NCI-H1930 (cell line): ENCODE measurements around the gene APBB1IP.
"Not testable (repeated sequence)": the region's sequence is repeated elsewhere in the genome, so short reads cannot be mapped to it uniquely, and the experiment has no call there.

ENCODE experiments used
- DNase-seq, 2 experiments: peaks; one replicate each; lab custom pipeline; 2025; lab: John Stamatoyannopoulos, UW

The APBB1IP gene

DNA sequence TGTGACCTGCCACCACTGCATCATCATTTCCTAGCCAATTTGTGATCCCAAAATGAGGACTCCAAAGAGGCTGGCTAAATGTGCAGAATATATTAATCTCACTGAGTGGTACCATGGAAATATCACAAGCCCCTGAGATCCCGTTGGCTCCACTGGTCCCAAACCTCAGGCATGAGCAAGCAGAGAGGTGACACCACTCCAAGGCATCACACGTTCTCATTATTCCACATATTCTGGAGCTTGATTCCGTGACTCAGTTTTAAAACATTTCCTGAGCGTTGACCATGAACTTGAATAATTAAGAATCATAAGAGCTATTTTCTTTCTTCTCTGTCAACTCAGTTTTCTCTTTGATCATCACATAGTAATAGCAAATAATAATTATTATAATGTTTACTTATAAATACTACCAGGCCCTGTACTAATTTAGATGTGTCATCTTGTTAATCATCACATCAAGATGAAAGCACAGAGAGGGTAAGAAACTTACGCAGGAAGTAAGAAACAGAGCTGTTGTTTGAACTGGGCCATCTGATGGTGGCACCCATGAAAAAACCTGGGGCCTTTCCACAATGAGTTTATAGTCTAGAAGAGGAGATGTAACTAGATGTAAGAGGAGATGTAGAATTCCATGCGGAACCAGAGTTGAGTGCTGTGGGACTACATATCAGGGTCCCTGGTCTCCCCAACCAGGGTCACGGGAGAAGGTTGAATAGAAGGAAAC lies 3.5 kb downstream of the APBB1IP start:
- DNase-seq = no peak

DNA sequence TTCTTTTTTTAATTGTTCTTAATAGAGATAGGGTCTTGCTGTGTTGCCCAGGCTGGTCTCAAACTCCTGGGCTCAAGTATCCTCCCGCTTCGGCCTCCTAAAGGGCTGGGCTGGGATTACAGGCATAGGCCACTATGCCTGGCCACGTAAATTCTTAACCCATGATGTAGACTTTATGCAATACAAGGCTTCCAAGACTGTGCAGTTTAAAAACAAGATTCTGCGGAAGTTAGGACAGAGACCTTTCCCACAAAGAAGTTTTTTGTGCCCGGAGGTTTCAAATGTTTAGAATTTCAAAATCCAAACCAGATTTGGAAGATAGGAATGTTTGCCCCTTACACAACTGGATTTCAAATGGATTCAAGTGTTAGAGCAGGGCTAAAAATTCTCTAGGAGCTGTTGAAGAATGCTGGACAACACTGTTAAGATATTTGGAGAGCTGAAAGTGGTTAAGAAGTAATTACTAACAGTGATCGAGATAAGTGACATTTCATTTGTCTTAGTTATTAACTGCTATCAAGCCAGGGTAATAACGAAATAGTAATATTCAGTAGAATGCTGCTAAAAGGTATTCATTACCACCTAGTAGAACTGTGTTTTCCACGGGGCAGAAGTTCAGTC lies 7.4 kb downstream of the APBB1IP start:
- DNase-seq = no peak

DNA sequence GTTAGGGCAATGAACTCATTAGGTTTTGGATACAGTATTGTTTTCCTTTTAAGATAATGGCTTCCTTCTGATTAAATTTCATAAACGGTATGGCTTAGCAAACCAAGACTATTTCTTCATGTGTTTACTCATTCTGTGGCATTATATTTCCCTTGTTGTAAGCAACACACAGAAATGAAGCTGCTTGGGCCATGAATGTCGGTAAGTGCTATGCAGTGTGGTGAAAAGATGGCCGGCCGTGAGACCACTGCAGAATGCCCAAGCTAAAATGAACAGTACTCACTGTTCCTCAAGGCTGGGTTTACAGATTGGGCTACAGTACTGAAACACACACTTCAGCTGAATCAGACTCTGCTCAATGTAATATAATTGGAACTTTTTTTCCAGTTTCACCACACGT lies 8.1 kb downstream of the APBB1IP start:
- no peak for DNase-seq

DNA sequence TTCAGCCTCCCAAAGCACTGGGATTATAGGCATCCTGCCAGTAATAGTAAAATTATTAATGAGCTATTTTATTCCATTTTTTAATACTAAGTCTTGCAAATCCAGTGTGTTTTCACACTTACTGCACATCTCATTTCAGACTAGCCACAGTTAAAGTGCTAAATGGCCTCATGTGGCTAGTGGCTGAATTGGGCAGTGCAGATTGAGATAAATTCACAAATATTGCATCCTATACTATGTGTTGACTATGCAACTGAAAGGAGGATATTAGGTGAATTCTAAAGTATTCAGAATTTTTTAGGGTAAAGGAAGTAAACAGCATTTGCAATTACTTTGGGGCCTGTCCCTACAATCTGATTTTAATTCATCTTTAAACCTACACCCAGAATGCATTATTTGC lies 10.2 kb downstream of the APBB1IP start:
- no peak for DNase-seq

DNA sequence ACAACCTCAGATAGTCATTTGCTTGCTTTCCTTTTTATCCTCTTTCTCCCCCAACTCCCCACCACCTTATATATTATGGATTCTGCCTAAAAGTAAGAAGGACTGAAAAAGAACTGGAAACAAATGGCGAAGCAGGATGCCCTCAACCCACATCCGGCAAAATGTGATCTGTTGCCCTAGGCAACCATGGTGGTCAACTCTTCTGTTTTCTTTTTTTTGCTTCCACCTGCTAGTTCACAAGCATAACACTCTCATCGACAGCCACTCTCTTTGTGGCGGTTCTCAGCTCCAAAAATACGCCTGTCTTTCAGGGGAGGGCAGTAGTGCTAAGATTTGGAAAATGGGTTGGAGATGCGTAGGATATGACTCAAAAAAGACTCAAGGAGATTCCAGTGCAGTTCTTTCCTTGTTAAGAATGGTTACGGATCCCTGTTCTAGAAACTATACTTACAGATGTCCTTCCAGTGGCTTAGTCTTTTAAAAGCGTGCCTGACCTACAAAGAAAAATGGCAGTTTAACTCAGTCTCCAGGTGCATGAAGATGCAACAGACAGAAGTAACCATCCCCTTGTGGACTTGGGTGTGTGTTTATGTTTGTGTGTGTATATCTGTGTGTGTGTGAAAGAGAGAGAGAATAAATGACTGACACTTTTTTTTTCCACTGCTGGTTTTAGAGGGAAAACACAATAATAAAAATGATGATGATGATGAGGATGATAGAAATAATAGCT lies 10.7 kb downstream of the APBB1IP start:
- DNase-seq = no peak

DNA sequence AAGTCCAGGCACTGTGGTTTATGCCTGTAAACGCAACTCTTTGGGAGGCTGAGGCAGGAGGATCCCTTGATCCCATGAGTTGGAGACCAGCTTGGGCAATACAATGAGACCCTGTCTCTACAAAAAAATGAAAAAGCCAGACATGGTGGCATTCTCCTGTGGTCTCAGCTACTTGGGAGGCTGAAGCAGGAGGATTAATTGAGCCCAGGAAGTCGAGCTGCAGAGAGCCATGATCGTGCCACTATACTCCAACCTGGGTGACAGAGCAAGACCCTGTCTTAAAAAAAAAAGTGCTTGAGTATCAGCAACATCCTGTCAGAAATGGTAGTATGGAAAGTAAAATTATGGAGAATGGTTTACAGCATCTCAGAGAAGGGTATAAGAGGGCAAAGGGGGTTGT lies 11.6 kb downstream of the APBB1IP start:
- no peak for DNase-seq

DNA sequence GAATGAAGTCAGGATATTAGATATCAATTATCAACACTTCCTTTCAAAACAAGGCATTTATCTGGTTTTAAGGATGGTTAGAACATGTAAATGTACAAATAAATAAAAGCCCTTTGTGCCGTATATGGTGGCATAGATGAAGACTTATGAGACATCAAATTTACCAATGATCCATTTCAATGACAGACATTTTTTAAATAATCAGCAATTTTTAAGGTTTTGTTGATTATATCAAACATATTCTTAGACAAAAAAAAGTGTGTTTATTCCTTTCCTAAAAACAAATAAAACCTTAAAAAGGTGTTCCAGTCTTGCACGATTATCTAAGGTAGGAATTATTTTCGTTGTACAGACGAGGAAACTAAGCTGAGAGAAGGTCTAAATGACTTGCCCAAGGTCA lies 13.8 kb downstream of the APBB1IP start:
- no peak for DNase-seq

DNA sequence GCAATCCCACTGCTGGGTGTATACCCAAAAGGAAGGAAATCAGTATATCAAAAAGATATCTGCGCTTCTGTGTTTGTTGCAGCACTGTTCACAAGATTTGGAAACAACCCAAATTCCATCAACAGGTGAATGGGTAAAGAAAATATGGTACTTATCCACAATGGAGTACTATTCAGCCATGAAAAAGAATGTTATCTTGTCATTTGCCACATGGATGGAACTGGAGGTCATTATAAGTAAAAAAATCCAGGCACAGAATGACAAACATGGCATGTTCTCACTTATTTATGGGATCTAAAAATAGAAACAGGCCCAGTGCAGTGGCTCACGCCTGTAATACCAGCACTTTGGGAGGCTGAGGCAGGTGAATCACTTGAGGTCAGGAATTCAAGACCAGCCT lies 15.7 kb downstream of the APBB1IP start:
- no peak for DNase-seq

DNA sequence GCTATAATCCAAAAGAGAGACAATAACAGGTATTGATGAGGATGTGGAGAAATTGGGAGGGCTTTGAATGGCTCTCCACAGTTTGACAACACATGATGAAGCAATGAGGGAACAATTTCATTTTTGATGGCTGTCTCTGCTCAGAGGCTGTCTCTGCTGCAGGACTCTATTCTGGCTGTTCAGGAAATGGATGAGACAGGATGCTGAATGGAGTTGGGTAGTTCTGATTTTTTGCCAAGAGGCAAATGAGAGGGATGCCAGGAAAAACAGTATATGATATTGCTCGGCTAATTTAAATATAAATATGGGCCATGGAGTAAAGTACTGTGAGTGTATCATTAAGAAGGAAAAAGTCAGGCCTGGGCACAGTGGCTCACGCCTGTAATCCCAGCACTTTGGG lies 16.8 kb downstream of the APBB1IP start:
- no peak for DNase-seq

DNA sequence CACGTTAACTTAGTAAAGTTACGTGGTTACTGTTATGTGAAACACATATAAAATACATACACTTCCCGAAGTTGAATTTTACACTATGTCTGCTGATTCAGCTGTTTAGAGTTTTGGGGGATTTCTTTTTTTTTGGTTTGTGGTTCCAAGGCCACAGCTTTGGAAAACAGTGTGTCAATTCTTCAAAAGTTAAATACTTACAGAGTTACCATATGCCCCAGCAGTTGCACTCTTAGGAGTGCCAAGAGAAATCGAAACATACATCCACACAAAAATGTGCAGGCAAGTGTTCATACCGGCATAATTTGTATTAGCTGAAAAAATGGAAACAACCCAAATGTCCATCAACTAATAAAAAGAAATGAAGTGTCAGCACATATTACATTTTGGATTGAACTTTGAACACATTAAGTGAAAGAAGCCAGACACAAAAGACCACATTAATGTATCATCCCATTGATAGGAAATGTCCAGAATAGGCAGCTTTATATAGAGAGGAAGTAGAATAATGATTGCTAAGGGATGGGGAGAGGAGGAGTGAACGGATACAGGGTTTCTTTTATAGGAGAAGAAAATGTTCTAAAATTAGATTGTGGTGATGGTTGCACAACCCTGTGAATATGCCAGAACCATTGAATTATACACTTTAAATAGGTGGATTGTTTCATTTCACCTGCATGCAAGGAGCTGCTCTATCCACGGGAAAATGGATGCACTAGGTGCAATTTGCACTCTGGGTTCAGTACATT lies 17.6 kb downstream of the APBB1IP start:
- no peak for DNase-seq

DNA sequence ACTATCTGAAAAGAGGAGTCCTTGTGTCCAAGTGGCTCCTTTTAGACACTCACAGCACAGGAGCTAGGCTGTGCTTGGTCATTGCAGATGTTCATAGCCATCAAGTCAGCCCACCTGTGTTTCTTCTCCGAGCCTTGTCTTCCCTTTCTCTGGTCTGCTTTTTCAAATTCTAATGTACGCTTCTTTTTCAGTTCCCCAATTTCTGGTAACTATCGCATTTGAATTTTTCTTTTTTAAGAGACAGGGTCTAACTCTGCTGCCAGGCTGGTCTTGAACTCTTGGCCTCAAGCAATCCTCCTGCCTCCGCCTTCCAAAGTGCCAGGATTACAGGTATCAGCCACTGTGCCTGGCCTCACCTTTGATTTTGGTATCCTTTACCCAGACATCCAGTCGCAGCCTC lies 18.9 kb downstream of the APBB1IP start:
- DNase-seq = no peak

DNA sequence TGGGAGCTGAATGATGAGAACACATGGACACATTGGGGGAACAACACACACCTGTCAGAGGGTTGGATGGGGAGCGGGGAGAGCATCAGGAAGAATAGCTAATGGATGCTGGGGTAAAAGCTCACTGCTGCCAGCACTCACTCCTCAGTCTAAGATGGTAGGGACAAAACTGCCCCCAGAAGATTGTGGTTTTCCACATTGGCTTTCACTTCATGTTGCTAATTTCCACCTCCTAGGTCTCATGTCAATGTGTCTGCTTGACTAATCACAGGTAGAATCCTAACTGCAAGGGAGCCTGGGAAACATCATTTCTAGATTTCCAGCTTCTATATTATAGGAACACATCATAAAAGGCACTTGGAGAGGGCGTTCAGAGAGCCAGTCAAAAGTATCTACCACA lies 22.6 kb downstream of the APBB1IP start:
- DNase-seq = no peak

DNA sequence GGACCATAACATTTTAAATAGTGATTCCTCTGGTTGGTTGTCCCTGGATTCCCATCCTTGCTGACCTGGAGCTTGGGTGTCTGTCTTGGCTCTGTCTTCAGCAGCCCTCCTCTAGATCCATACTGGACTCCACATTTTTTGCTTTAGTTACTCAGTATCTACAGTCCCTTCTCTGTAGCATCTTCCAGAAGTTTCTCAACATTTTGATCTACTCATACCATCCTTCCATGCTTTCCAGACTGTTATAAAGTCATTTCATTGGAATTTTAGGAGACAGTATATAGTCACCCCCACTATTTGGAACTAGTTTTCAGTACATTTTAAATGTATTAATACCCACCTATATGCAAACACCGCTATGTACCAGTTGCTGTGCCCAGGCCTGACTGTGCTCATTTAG lies 25.8 kb downstream of the APBB1IP start:
- no peak for DNase-seq

DNA sequence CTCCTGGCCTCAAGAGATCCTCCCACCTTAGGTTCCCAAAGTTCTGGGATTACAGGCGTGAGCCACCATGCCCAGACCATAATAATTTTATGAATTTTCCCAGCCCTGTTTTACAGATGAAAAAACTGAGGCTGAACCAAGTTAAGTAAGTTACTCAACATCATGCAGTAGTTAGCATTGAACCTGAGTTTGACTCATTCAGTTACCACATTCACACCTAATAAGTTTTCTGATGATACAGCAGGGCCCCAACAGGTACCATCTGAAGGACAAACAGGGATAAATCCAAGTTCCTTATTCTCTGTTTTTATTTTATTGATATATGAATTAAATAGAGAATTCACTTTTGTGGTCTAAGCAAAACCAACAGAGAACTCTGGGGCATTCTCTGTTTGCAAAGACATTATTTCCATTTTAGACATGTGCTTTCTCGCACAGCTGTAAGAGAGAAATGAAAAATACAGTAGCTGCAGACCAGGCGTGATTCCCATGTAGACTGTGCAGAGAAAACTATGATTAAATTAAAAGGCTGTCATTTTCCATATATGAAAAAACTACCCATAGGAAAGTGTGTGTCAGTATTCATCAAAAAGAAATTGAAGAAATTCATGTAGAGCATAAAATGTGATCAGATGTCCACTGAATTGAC lies 26.6 kb downstream of the APBB1IP start:
- DNase-seq = no peak

DNA sequence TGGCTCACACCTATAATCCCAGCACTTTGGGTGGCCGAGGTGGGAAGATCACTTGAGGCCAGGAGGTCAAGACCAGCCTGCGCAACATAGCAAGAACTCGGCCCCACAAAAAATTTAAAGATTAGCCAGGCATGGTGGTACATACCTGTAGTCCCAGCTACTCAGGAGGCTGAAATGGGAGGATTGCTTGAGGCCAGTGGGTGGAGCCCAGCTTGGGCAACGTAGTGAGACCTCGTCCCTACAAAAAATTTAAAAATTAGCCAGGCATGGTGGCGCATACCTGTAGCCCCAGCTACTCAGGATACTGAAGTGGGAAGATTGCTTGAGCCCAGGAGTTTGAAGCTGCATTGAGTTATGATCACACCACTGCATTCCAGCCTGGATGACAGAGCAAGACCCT lies 28.4 kb downstream of the APBB1IP start:
- not testable (repeated sequence) for DNase-seq

DNA sequence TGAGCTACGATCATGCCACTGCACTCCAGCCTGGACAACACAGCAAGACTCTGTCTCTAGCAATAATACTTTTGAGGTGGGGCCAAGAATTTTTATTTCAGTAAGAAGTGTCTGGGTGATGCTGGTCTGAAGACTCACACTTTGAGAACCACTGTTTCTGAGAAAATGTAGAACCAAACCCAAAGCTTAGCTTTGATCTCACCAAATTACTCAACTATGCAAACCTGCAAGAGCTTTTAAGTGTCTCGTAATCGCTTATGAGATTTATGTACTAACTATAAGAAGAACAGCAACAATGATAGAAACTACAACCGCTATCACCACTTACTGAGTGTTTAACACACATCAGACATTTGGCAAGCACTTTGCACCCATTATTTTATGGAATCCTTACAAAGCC lies 29.5 kb downstream of the APBB1IP start:
- DNase-seq = no peak

DNA sequence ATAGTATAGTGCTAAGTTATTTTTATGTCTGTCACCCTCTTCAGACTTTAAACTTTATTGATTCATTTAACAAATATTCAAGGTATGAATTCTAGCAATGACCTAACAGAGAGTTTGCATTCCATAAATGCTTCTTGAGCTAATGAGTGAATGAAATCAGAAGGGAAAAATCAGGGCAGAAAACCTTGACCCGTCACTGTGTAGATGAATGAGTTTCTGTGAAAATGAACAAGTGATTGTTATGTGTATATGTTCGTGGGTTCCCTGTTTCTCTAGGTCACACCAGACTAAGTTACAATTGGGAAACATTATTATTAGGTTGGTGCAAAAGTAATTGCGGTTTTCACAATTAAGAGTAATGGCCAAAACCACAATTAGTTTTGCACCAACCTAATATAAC lies 30.1 kb downstream of the APBB1IP start:
- no peak for DNase-seq

DNA sequence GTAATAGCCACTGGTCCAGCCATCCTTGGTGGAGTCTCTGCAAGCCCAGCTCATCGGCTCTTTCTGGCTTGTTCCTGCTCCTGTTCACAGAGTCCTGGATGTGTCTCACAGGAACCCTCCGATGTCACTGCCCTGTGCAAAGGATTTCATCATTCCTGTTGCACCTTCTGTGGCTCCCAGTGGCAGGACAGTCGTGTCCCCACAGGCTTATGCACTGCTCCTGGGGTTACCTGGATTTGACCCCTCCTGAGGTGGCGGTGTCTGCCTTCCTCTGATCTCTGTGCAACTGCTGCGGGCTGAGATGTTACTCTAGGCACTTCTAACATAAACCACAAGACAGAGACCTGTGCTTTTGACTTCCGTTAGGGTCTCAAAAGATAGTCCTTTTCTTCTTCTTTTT lies 30.6 kb downstream of the APBB1IP start:
- no peak for DNase-seq

DNA sequence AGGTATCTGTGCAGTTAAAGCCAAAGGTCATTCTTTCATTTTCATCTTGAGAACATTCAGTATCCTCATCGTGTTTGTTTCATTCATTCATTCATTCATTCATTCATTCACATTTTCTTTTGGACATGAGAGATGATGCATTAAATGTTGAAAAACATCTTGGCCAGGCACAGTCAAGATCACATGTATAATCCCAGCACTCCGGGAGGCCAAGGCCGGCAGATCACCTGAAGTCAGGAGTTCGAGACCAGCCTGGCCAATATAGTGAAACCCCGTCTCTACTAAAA lies 34.3 kb downstream of the APBB1IP start:
- no peak for DNase-seq

DNA sequence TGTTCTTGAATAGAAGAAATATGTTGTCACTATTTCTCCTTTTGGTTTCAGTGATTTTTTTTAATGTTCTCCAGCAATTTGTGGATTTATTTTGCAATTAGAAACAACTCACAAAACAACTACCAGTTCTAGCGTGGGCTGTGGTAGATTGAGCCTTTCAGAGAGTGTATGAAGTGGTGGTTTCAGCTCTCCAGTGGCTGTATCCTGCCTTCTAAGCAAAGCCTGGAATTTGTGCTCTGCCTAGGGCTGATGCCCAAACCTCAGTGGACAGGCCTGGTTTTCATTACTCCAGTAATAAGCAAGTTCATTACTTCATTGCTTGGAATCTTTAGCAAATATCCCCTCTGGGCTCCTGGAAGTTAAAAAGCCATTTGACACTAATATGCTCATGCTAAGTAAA lies 35.9 kb downstream of the APBB1IP start:
- no peak for DNase-seq

DNA sequence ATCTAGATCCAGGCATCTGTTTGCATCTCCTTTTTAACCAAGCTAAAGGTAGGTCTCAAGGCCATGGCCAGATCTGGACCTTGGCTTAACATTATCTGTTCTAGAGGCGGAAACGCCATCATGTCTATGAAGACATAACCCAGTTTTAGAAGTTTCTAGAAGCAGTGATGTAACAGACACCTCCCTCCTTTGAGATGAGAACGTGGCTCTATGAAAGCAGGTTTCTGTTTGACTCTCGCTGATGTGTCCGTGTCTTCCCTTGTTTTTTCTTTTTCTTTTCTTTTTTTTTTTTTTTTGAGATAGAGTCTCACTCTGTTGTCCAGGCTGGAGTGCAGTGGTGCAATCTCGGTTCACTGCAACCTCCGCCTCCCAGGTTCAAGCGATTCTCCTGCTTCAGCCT lies 36.7 kb downstream of the APBB1IP start:
- DNase-seq = not testable (repeated sequence)

DNA sequence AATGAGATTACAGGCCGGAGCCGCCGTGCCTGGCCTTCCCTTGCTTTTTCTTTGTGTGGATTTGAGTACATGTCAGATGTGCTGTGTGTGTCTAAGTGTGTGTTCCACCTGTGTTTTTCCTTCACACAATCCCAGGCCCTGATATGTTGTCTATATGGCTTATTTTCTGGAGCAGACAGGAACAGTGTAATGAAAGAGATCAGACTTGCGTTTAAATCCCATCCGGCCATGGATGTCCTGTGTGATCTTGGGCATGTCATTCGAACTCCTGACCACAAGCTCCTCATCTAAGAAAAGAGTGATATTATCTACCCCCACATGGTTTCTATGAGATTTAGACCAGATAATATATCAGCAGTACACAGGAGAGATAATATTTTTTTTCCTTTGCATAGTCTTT lies 37.2 kb downstream of the APBB1IP start:
- DNase-seq = no peak
